ENCODE data around the gene GPR137C.

GPR137C gene, protein sequence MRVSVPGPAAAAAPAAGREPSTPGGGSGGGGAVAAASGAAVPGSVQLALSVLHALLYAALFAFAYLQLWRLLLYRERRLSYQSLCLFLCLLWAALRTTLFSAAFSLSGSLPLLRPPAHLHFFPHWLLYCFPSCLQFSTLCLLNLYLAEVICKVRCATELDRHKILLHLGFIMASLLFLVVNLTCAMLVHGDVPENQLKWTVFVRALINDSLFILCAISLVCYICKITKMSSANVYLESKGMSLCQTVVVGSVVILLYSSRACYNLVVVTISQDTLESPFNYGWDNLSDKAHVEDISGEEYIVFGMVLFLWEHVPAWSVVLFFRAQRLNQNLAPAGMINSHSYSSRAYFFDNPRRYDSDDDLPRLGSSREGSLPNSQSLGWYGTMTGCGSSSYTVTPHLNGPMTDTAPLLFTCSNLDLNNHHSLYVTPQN

DNA sequence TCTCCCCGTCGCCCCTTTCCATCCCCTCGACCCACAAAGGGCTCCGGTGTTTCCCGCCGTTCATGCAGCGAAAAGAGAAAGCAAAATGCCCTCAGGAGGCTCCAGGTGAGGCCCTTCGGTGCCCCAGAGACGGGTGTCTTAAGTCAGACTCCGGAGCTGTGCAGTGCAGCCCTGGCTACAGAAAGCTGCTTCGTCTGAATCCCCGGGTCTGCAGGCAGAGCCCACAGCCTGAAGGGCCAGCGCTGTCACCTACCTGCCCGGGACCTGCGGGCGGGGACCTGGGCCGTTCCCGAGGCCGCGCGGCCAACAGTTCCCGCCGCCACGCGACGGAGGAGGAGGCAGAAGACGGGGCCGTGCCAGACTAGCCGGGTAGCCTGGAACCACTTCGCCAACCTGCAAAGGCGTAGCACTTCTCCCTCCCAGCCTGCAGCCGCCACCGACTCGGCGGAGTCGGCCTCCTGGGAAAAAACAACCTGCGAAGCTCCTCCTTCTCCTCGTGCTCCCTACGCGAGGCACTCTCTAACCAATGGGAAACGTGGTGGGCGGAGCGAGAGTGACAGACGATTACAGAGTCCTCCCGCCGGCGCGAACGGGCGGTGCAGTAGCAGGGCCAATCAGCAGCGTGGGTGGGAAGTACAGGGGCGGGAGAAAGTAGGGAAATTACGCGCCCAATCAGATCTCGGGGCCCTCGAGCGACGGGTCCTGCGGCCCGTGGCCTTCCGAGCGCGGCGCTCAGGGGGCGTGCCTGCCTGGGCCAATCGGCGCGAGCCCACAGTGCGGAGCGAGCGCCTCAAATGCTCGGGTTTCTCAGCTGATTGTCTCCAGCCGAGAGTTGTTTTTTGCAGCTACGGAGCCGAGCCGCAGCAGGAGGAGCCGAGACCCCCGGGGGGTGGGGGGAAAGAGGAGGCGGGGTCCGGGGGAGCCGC, at the start of gene GPR137C, which contains the start of gene TXNDC16:
TSS of gene GPR137C (plus strand) at position 774 of the 926 bp plus-strand sequence. CDS start 312 bp downstream, outside the sequence.
TSS of gene TXNDC16 (minus strand) at position 443 of the 926 bp plus-strand sequence. CDS start 8,948 bp downstream, outside the sequence.
- no peaks in the 10 kb centered on the region for H3K36me3 Mint-ChIP-seq (ENCODE audit: low read depth)
- H3K4me3 Mint-ChIP-seq = peak within 1 kb of the TSS; percentile 97 to 99 (median 98)
- TF ChIP-seq, protein P1, sequence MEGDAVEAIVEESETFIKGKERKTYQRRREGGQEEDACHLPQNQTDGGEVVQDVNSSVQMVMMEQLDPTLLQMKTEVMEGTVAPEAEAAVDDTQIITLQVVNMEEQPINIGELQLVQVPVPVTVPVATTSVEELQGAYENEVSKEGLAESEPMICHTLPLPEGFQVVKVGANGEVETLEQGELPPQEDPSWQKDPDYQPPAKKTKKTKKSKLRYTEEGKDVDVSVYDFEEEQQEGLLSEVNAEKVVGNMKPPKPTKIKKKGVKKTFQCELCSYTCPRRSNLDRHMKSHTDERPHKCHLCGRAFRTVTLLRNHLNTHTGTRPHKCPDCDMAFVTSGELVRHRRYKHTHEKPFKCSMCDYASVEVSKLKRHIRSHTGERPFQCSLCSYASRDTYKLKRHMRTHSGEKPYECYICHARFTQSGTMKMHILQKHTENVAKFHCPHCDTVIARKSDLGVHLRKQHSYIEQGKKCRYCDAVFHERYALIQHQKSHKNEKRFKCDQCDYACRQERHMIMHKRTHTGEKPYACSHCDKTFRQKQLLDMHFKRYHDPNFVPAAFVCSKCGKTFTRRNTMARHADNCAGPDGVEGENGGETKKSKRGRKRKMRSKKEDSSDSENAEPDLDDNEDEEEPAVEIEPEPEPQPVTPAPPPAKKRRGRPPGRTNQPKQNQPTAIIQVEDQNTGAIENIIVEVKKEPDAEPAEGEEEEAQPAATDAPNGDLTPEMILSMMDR (IDR thresholded peaks at IDR 0.05; ENCODE audit: unreplicated experiment in 3 of 3) = no peak

GRCh38 chr14:52513249-52513648, 39.4 kb upstream of the GPR137C start:
- H3K4me3 Mint-ChIP-seq = no peak overlapping the region
- no peaks in the 10 kb centered on the region for H3K4me1 Mint-ChIP-seq
- peaks cover 8% of the 10 kb centered on the region for H3K36me3 Mint-ChIP-seq (ENCODE audit: low read depth)
- H3K9me3 Mint-ChIP-seq = peaks cover 4% of the 10 kb centered on the region
- no peak overlapping the region for H3K27ac Mint-ChIP-seq
- TF ChIP-seq, protein P1 (IDR thresholded peaks at IDR 0.05; ENCODE audit: unreplicated experiment in 3 of 3) = no peak
- H3K27me3 Mint-ChIP-seq (ENCODE audit: low read depth) = no peaks in the 10 kb centered on the region

More for the DNA sequence above, at the start of gene GPR137C, which contains the start of gene TXNDC16:
- Mint-ChIP-seq H3K4me1 (peaks cover 21% of the 10 kb centered on the region), H3K27me3 (ENCODE audit: low read depth) (no peaks in the 10 kb centered on the region), H3K9me3 (no peaks in the 10 kb centered on the region), H3K27ac (peak within 1 kb of the TSS; percentile 82 to 91 (median 85))

DNA sequence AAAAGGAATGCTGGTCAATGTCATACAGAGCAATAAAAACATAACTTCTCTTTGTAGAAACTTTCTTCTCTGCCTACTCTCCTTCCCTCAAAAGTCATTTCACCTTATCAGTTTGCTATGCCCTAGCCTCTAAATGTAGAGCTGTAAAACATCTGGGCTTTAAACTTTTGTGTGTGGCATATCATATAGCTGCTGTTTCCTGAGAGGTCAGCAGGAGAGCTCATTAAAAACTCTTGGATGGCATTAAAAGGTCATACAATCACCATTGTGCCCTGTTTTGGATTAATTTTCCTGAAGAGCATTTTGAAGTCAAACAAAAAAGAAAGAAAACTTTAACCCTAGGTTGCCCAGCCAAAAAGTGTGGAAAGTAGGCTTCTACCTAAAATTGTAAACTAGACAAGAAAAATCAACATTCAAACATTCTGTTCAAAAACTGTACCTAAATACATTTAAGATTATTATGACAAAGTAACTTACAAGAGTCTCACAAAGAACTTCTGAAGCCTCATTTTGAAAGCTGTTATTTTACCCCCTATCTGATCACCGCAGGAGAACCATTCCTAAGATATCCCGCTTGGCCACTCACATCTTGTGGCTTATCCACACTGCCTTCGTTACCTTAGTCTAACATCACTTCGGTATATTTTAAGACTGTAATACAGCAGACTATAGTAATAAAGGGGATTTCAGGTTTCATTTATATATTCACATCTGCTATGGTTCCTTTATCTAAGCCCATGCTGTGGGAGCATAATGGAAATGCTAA, 38.4 kb upstream of the GPR137C start:
- H3K9me3 Mint-ChIP-seq = peaks cover under 1% of the 10 kb centered on the region

DNA sequence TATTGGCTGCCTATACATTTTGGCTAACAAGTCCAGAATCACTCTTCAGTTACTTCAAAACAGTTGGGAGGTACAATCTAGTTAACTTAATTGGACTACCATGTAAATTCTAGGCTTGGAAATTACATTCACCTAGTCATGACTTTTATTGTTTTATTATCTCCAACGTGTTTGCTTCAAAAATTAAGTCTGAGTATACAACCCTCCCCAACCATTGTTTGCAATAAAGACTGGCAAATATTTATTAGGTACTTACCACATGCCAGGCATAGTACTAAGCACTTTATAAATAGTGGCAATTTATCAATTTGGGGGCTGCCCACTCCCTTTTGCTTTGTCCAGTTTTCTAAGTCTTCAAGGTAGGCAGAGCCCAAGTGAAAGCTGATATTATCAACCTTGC, 30.6 kb upstream of the GPR137C start:
- TF ChIP-seq, protein P1 (IDR thresholded peaks at IDR 0.05; ENCODE audit: unreplicated experiment in 3 of 3) = no peak
- H3K4me1 Mint-ChIP-seq = no peaks in the 10 kb centered on the region
- H3K27ac Mint-ChIP-seq = no peak overlapping the region
- no peak overlapping the region for H3K4me3 Mint-ChIP-seq
- no peaks in the 10 kb centered on the region for H3K36me3 Mint-ChIP-seq (ENCODE audit: low read depth)
- H3K27me3 Mint-ChIP-seq (ENCODE audit: low read depth) = no peaks in the 10 kb centered on the region
- H3K9me3 Mint-ChIP-seq = no peaks in the 10 kb centered on the region

More for the DNA sequence above, 38.4 kb upstream of the GPR137C start:
- Mint-ChIP-seq H3K36me3 (ENCODE audit: low read depth) (peaks cover 2% of the 10 kb centered on the region), H3K27ac (no peak overlapping the region), H3K4me3 (no peak overlapping the region), H3K4me1 (no peaks in the 10 kb centered on the region), H3K27me3 (ENCODE audit: low read depth) (no peaks in the 10 kb centered on the region)
- TF ChIP-seq, protein P1 (IDR thresholded peaks at IDR 0.05; ENCODE audit: unreplicated experiment in 3 of 3) = no peak

GRCh38 chr14:52522581-52523345, 29.9 kb upstream of the GPR137C start:
- H3K9me3 Mint-ChIP-seq = no peaks in the 10 kb centered on the region
- H3K27ac Mint-ChIP-seq = no peak overlapping the region
- no peaks in the 10 kb centered on the region for H3K36me3 Mint-ChIP-seq (ENCODE audit: low read depth)
- H3K4me3 Mint-ChIP-seq = no peak overlapping the region
- TF ChIP-seq, protein P1 (IDR thresholded peaks at IDR 0.05; ENCODE audit: unreplicated experiment in 3 of 3) = no peak
- H3K27me3 Mint-ChIP-seq (ENCODE audit: low read depth) = no peaks in the 10 kb centered on the region
- H3K4me1 Mint-ChIP-seq = no peaks in the 10 kb centered on the region
